Stimulated activated memory B cell treated with anti-CD40 and anti-IgM and Interleukin-4, amounts not matched to agents 10 μg/mL and 1 μg/mL and 100 μg/mL, for 72 hours (primary cell): ENCODE results near the gene PTPRJ.

Experiments used
- ATAC-seq: fragments of 150-1000 bp; cut with Tn5 transposase; 2 replicates; pipeline ENCODE4 v1.10.0; 2021
- H3K27ac Mint-ChIP-seq: one replicate; pipeline ENCODE4 v1.8.0; 2022; ENCODE audit warnings: mild to moderate bottlenecking, mixed read lengths
- H3K27me3 Mint-ChIP-seq: one replicate; pipeline ENCODE4 v1.8.0; 2022; ENCODE audit warnings: mixed read lengths
- H3K36me3 Mint-ChIP-seq: one replicate; pipeline ENCODE4 v1.8.0; 2022; ENCODE audit warnings: mixed read lengths
- H3K4me1 Mint-ChIP-seq: one replicate; pipeline ENCODE4 v1.8.0; 2022; ENCODE audit warnings: mixed read lengths
- H3K4me3 Mint-ChIP-seq: one replicate; pipeline ENCODE4 v1.8.0; 2022; ENCODE audit warnings: mild to moderate bottlenecking, moderate library complexity, mixed read lengths
- H3K9me3 Mint-ChIP-seq: one replicate; pipeline ENCODE4 v1.8.0; 2022; ENCODE audit warnings: mixed read lengths

Gene PTPRJ

GRCh38 chr11:47955061-47955755 is 25.2 kb upstream of the PTPRJ start:
- no peak overlapping the region for H3K4me3 Mint-ChIP-seq
- H3K27me3 Mint-ChIP-seq: no peaks in the 10 kb centered on the region
- peaks cover 16% of the 10 kb centered on the region for H3K4me1 Mint-ChIP-seq
- H3K27ac Mint-ChIP-seq: no peak overlapping the region
- H3K36me3 Mint-ChIP-seq: no peaks in the 10 kb centered on the region
- no peak for ATAC-seq
- H3K9me3 Mint-ChIP-seq: no peaks in the 10 kb centered on the region

GRCh38 chr11:47960015-47960414 is 20.3 kb upstream of the PTPRJ start:
- H3K4me1 Mint-ChIP-seq: peaks cover 6% of the 10 kb centered on the region
- no peak overlapping the region for H3K4me3 Mint-ChIP-seq
- no peak overlapping the region for H3K27ac Mint-ChIP-seq
- no peak for ATAC-seq
- H3K36me3 Mint-ChIP-seq: no peaks in the 10 kb centered on the region
- no peaks in the 10 kb centered on the region for H3K9me3 Mint-ChIP-seq
- no peaks in the 10 kb centered on the region for H3K27me3 Mint-ChIP-seq

DNA sequence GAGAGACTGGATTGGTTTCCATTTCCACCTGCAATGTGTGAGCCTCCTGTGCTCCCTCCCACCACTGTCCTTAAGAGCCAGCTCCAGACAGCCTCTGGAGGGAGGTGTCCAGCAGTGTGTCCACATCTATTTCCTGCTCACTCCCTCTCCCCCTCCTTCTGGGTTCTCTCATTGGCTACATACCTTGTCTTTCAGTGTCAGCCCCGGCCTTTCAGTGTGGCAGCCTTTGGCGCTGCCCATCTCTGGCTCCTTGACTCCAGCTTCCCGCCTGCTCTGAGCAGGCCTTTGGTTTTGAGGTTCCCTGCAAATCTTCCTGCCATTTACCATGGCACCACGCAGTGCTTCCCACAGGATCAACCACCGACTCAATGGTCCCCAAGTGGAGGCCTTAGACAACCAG is 19.0 kb upstream of the PTPRJ start:
- no peaks in the 10 kb centered on the region for H3K27me3 Mint-ChIP-seq
- H3K36me3 Mint-ChIP-seq: no peaks in the 10 kb centered on the region
- no peak overlapping the region for H3K4me3 Mint-ChIP-seq
- H3K9me3 Mint-ChIP-seq: no peaks in the 10 kb centered on the region
- ATAC-seq: no peak
- H3K27ac Mint-ChIP-seq: no peak overlapping the region
- no peaks in the 10 kb centered on the region for H3K4me1 Mint-ChIP-seq

- H3K27me3 Mint-ChIP-seq: no peaks in the 10 kb centered on the region
- H3K27ac Mint-ChIP-seq: no peak overlapping the region
- no peaks in the 10 kb centered on the region for H3K9me3 Mint-ChIP-seq
- no peak overlapping the region for H3K4me3 Mint-ChIP-seq
- no peaks in the 10 kb centered on the region for H3K36me3 Mint-ChIP-seq
- H3K4me1 Mint-ChIP-seq: no peaks in the 10 kb centered on the region
- ATAC-seq: no peak
These were observed 15.8 kb upstream of the PTPRJ start for GRCh38 chr11:47964546-47964945.

- Mint-ChIP-seq H3K4me3 (no peak overlapping the region), H3K27me3 (no peaks in the 10 kb centered on the region), H3K9me3 (no peaks in the 10 kb centered on the region), H3K27ac (no peak overlapping the region), H3K4me1 (no peaks in the 10 kb centered on the region), H3K36me3 (no peaks in the 10 kb centered on the region)
- ATAC-seq: no peak
These were observed 12.5 kb upstream of the PTPRJ start for GRCh38 chr11:47967577-47968525.

- no peak for ATAC-seq
- Mint-ChIP-seq H3K9me3 (no peaks in the 10 kb centered on the region), H3K4me3 (no peak overlapping the region), H3K27ac (no peak overlapping the region), H3K27me3 (no peaks in the 10 kb centered on the region), H3K4me1 (peaks cover 6% of the 10 kb centered on the region), H3K36me3 (no peaks in the 10 kb centered on the region)
These were observed 11.0 kb upstream of the PTPRJ start for GRCh38 chr11:47969401-47969800.

- Mint-ChIP-seq H3K36me3 (no peaks in the 10 kb centered on the region), H3K4me1 (peaks cover 17% of the 10 kb centered on the region), H3K27ac (no peak overlapping the region), H3K27me3 (no peaks in the 10 kb centered on the region), H3K4me3 (no peak overlapping the region), H3K9me3 (no peaks in the 10 kb centered on the region)
- no peak for ATAC-seq
These were observed 8.9 kb upstream of the PTPRJ start for GRCh38 chr11:47971501-47971900.

DNA sequence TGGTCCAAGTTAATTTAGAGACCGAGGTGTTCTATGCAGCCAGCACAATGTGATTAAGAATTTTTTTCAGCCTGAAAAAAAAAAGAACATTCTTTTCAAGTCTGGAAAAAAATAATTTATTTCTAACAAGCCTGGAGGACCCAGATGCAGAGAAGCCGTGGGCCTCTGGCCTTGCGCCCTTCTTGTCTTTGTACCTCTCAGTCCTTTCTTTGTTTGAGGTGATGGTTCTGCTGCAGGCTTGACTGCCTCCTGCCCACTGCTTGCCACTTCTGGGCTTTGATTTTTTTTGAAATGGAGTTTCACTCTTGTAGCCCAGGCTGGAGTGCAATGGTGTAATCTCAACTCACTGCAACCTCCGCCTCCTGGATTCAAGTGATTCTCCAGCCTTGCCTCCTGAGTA is 7.2 kb upstream of the PTPRJ start:
- Mint-ChIP-seq H3K27me3 (no peaks in the 10 kb centered on the region), H3K36me3 (no peaks in the 10 kb centered on the region), H3K9me3 (no peaks in the 10 kb centered on the region), H3K4me3 (no peak overlapping the region), H3K4me1 (peaks cover 17% of the 10 kb centered on the region), H3K27ac (no peak overlapping the region)
- ATAC-seq: no peak

DNA sequence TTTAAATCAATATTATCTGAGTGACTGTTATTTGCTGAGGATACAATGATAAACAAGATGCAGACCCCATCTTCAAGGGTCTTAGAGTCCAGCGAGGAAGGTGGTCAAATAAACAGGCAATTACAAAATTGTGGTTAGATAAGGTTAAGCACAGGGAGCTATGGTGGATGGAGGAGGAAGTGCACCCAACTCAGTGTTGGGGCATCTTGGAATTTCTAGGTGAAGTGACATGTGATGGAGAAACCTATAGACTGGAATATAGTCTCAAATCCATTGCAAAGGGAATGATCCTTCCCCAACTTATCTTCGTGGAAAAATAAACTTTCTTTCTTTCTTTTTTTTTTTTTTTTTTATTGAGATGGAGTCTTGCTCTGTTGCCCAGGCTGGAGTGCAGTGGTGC is 3.4 kb upstream of the PTPRJ start:
- no peak overlapping the region for H3K27ac Mint-ChIP-seq
- no peak for ATAC-seq
- no peaks in the 10 kb centered on the region for H3K27me3 Mint-ChIP-seq
- no peaks in the 10 kb centered on the region for H3K36me3 Mint-ChIP-seq
- H3K9me3 Mint-ChIP-seq: no peaks in the 10 kb centered on the region
- H3K4me3 Mint-ChIP-seq: no peak overlapping the region
- peaks cover 27% of the 10 kb centered on the region for H3K4me1 Mint-ChIP-seq

- Mint-ChIP-seq H3K27me3 (no peaks in the 10 kb centered on the region), H3K4me1 (peaks cover 31% of the 10 kb centered on the region), H3K9me3 (no peaks in the 10 kb centered on the region), H3K27ac (no peak overlapping the region), H3K36me3 (peaks cover under 1% of the 10 kb centered on the region), H3K4me3 (no peak overlapping the region)
- no peak for ATAC-seq
These were observed 2.7 kb upstream of the PTPRJ start for GRCh38 chr11:47977623-47978022.

DNA sequence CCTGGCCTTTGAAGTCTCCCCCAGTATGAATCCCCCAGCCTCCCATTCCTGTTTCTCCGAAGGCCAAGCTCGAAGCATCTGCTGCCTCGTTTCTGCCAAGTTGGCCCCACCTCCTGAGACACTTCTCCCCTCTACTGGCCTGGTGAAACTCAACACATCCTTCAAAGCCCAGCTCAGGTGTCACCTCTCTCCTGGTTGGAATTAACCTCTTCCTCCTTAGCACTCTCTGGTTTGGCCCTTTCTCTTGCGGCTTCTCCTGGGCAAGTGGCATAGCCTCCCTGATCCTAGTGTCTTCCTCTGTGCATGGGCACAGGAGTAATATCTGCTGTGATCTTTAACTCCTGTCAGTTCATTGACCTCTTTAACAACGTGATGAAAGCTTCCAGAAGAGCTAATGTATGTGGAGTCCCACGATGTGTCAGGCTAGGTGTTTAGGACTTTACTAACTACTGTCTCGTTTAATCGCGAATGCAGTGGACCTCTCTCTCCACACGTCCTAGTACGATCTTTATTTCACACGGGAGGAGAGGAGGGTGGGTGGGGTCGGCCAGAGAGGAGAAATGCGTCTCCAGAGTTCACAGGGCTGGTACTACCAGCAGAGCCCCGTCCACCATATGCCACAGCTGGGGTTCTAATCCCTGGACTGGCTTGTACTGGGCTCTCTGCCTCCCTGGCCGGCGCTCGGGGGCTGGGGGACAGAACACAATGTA is 826 bp upstream of the PTPRJ start:
- no peak for ATAC-seq
- H3K27ac Mint-ChIP-seq: no peak overlapping the region
- H3K4me1 Mint-ChIP-seq: peaks cover 39% of the 10 kb centered on the region
- H3K27me3 Mint-ChIP-seq: no peaks in the 10 kb centered on the region
- H3K9me3 Mint-ChIP-seq: no peaks in the 10 kb centered on the region
- peaks cover 9% of the 10 kb centered on the region for H3K36me3 Mint-ChIP-seq
- peak overlapping the region; percentile 62 for H3K4me3 Mint-ChIP-seq

- peak; percentile 62 for ATAC-seq
- Mint-ChIP-seq H3K4me3 (peak overlapping the region; percentile 86), H3K27ac (peak overlapping the region; percentile 65), H3K36me3 (peaks cover 9% of the 10 kb centered on the region), H3K4me1 (peaks cover 33% of the 10 kb centered on the region), H3K9me3 (no peaks in the 10 kb centered on the region), H3K27me3 (no peaks in the 10 kb centered on the region)
These were observed 705 bp downstream of the PTPRJ start for GRCh38 chr11:47980907-47981621.

GRCh38 chr11:47981667-47982404 is 1.5 kb downstream of the PTPRJ start:
- Mint-ChIP-seq H3K27me3 (no peaks in the 10 kb centered on the region), H3K27ac (peak overlapping the region; percentile 65), H3K36me3 (peaks cover 9% of the 10 kb centered on the region), H3K4me3 (peak overlapping the region; percentile 86), H3K4me1 (peaks cover 40% of the 10 kb centered on the region), H3K9me3 (no peaks in the 10 kb centered on the region)
- no peak for ATAC-seq

DNA sequence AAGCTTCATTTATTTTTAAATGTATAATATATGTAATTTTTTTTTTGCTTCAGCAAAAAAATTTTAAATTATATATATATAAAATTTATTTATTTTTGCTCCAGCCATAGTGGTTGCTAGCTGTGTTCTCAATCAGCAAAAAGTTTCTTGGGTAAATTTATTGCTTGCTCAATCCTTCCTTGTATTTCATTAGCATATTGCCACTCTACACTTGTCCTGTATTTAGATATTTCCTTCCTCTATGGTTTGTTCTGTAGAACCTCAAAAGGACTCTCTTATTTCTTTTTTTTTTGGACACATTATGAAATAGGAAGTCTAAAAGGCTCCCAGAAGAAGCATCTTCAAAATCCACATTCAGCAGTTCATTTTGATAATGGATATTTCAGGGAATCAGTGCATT is 2.3 kb downstream of the PTPRJ start:
- peak overlapping the region; percentile 65 for H3K27ac Mint-ChIP-seq
- no peak for ATAC-seq

More for the DNA sequence above, 2.3 kb downstream of the PTPRJ start:
- Mint-ChIP-seq H3K9me3 (no peaks in the 10 kb centered on the region), H3K4me1 (peaks cover 48% of the 10 kb centered on the region), H3K4me3 (peak overlapping the region; percentile 48), H3K27me3 (no peaks in the 10 kb centered on the region), H3K36me3 (peaks cover 9% of the 10 kb centered on the region)
